Muscle of back (tissue), 11 donors: Measurements from ENCODE around the gene TUFM. TPM values are rescaled to one million over a fixed set of nuclear protein-coding genes. Genes with fewer than 3 reads are reported as not detected.
"Not testable (repeated sequence)": the region's sequence is repeated elsewhere in the genome, so short reads cannot be mapped to it uniquely, and the experiment has no call there.

Experiments
- DNase-seq, 3 donors: peaks; one replicate each; pipeline versions ENCODE4 v3.0.0 to v3.0.0-alpha.2; 2013
- polyA plus RNA-seq, 10 donors: library from polyadenylated mRNA; unstranded; fragments of 120-200 nt; gene quantifications; one replicate each; pipeline ENCODE4 v1.2.1, GENCODE V29; 2013; ENCODE audit not compliant: insufficient read length in 10 of 10

TUFM gene
- polyA plus RNA-seq, 10 donors = 118 to 161 (median 148) TPM

DNA sequence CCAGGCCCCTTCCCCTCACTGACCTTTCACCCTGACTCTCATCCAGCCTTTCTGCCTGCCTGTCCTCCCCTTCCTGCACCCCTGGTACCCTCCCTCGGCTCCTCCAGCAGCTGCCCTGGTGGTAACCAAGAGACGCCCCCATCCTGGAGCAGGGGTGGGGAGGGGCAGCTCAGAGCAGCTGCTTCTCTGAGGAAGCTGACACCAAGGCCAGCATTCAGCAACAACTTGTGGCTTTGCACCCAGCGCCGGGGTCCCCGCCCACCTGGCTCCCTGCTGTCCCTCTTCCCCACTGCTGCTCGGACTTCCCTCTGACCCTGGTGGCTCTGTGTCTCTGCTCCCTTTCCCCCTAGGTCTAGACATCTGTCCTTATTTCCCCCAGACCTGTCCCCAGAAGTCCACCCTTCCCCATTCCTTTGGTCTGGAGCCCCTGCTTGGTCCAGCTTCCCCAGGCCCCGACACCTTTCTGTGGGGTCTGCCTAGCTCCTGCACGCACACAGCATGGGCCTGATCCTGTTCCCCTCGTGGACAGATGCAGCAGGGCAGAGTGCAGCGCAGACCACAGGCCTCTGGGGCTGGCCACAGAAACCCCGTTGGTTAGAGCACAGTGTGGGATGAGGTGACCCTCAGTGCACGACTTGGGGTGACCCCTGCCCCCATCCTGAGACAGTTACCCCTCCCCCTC is 31.0 kb upstream of the TUFM start:
- DNase-seq = peak in 2 of 3 donors; percentile 43 to 46

DNA sequence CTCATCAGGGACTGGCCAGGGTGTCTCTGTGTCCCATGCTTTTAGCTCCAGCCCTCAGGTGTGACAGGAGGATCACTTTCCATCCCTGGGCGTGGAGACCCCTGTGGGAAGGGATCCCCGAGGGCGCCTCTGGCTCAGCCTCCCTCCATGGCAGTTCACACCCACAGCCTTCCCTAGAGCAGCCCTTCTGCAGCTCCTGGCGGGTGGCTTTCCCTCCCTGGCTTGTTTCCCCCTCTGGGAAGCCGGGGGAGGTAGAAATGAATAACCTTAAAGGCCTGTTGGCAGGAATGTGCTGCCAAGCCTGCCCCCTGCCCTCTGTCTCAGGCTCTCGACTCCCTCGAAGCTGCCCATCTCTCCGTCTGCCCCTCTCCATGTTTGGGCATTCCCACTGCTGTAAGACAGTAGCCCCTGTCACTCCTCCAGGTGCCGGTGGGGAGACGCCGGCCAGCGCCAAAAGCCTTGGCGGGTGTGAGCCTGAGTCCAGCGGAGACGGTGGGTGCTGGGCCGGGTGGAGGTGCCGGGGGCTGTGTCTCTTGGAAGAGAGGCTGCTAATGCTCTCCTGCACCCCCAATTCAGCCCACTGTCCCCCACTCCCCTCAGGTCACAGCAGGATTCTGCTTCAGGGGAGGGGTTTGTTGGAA is 30.0 kb upstream of the TUFM start:
- no peak for DNase-seq

- DNase-seq = peak; percentile 62 to 76 (median 63)
Observed at GRCh38 chr16:28875134-28876018, 29.2 kb upstream of the TUFM start.

DNA sequence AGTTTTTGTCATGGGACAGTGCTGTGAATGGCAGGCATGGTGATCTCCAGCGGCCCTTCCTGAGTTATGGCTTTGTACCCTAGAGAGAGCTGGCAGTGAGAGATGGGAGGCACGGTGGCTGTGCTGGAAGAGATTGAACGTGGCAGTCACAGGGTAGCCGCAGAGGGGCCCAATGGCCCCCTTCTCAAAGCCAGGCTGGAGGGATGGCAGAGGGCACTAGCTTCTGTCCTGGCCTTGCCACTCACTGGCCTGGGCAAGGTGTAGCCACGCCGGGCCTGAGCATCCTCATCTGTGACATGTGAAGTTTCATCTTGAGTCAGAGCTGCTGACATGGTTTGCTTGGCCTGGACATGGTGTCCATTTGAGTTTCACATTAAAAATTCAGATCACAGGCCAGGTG is 28.3 kb upstream of the TUFM start:
- no peak for DNase-seq

DNA sequence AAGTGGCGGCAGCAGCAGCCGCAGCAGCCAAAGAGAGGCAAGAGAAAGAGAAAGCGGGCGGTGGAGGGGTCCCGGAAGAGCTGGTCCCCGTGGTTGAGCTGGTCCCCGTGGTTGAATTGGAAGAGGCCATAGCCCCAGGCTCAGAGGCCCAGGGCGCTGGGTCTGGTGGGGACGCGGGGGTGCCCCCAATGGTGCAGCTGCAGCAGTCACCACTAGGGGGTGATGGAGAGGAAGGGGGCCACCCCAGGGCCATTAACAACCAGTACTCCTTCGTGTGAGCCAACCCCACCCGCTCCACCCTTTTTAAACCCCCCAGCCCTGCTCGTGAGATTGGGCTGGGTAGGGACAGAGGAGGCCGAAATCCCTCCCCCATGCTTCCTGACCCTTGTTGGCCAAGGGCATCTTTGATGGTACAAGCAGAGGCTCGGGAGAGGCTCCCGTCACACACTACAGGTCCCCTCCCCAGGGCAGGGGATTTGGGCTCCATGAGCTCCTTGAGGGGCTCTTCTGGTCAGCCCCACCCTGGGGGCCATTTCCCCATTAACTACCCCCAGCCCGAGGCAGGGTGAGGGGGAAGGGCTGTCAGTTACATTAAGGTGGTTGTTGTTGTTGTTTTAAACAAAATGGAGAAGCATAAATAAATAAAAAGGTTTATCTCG is 27.5 kb upstream of the TUFM start:
- no peak for DNase-seq

- no peak for DNase-seq
Observed at GRCh38 chr16:28872952-28873351, 26.8 kb upstream of the TUFM start.

- no peak for DNase-seq
Observed at GRCh38 chr16:28869201-28869600, 23.1 kb upstream of the TUFM start.

DNA sequence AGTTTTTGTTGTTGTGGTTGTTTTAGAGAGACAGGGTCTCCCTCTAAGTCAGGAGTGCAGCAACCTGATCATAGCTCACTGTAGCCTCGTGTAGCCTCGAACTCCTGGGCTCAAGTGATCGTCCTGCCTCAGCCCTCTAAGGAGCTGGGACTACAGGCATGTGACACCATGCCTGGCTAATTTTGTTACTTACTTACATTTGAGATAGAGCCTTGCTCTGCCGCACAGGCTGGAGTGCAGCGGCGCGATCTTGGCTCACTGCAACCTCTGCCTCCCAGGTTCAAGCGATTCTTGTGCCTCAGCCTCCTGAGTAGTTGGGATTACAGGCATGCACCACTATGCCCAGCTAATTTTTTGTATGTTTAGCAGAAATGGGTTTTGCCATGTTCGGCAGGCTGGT is 21.5 kb upstream of the TUFM start:
- not testable (repeated sequence) for DNase-seq

DNA sequence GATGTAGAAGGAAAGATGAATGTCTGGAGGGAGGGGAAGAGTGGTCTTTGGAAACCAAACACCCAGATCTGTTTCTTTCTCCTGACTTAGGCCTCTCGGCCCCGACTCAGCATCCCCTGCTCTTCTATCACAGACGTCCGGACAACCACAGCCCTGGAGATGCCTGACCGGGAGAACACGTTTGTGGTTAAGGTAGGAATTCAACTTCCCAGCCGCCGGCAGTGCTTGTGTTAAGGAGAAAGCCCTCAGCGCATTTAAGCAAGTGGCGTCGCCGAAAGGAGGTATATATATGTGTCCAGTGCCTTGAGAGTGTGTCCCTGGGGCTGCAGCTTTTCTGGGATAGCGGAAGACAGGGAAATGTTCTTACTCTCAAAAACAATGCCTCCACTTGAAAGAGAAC is 21.1 kb upstream of the TUFM start:
- no peak for DNase-seq

DNA sequence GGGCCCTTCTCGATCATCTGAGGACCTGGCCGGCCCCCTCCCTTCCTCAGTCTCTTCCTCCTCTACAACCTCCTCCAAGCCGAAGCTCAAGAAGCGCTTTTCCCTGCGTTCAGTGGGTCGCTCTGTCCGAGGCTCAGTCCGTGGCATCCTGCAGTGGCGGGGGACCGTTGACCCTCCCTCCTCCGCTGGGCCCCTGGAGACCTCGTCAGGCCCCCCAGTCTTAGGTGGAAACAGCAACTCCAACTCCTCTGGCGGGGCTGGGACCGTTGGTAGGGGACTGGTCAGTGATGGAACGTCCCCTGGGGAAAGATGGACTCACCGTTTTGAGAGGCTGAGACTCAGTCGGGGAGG is 20.3 kb upstream of the TUFM start:
- DNase-seq = no peak

- DNase-seq = no peak
Observed at GRCh38 chr16:28865722-28866453, 19.7 kb upstream of the TUFM start.

DNA sequence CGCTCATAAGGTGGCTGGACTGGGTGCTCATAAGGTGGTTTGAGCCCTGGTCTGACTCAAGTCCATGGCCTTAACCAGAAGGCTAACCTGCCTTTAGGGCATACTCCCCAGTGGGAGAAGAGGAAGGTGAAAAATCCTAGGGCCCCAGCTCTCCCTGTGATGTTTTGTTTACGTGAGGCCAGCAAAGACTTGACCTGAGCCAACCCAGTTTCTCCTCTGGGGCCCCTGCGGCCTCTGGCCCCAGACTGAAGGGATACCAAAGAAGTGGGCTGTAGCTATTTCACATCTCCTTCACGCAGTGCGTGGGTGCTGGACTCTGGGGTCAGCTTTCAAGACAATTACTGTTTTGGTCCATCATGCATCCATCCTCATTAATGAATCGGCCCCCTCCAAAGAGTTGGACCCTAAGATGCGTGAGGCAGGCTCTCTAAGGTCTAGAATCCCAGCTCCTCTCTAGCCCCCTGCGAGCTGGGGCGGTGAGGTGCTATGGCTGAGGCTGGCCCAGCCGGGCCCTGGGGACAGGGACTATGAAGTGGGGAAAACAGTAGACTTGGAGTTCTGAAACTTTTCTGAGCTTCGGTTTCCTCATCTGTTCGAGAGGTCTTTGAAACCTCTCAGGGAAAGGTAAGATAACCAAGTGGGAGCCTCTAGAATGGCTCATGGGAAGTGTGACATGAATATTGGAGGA is 19.0 kb upstream of the TUFM start:
- DNase-seq = no peak

DNA sequence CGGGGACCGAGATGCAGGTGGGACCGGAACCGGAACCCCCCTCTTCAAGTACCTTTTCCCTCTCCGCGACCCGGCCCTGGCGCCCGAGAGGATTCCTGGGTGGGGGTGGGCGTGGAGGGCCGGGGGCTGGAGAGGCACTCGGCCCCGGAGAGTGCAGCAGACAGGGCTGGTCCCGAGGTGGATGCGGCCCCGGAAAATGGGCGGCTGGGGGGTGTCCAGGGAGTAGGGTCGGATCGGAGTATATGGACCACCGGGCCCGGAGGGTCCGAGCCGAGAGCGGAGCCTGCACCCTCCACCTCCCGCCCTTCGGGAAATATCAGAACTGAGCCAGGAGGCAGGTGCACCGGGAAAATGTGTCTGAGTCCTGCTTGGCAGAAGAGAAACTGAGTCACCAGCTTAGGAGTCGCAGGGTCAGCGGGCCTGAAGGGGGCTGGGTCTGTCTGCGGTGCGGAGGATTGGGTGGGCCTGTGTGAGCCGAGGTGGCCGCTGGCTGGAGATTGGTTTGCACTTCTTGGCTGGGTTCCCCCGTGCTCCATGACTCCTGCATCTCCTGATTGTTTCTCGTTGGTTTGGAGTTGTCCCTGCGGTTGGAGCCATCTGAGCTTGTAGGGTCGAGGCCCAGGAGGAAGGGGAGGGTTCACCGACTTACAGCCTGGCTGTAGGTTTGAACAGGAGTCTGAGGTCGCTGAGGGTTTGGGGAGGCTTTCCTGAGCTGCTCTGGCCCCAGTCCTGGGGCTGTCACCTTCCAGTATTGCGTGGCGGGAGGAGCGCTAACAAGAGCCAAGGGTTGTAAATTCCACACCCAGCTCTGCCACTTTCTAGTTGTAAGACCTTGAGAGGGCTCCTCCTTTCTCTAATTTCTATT is 18.0 kb upstream of the TUFM start:
- DNase-seq = peak in 2 of 3 donors; percentile 45 to 76

DNA sequence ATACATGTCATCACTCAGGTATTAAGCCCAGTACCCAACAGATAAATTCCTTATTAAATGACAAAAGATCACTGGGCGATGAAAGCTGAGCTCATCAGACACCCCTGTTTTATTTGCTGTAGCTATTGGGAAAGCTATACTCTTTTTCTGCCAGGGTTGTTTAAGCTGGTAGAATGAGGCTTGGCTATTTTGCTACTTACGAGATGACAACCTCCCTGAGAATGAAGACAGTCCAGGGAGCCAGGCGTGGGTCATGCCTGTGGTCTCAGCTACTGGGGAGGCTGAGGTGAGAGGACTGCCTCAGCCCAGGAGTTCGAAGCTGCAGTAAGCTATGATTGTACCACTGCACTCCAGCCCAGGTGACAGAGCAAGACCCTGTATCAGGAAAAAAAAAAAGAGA is 13.2 kb upstream of the TUFM start:
- no peak for DNase-seq

DNA sequence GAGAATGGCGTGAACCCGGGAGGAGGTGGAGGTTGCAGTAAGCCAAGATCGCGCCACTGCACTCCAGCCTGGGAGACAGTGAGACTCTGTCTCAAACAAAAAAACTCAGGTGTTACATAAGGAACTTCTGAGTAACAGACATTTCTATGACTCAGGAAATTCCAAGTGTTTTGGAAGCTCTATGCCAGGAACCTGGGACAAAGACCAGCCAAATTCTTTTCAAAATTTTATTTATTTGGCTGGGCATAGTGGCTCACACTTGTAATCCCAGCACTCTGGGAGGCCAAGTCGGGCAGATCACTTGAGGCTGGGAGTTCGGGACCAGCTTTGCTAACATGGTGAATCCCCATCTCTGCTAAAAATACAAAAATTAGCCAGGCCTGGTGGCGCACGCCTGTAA is 12.3 kb upstream of the TUFM start:
- DNase-seq = no peak

GRCh38 chr16:28846933-28847273 is 755 bp upstream of the TUFM start:
- DNase-seq = no peak

DNA sequence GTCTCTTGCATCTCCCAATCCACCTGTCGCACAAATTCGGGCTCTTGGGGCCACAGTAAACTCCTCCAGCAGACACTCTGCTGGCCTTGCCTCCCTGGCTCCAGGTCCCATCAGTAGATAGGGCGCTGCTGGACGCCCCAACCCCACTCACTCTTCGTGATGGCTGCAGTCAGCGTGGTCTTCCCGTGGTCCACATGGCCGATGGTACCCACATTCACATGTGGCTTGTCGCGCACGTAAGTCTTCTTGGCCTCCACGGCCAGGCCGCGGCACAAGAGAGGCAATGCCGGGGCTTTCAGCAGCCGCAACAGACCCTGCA is 428 bp downstream of the TUFM start:
- DNase-seq = no peak

GRCh38 chr16:28845293-28845692 is 855 bp downstream of the TUFM start:
- no peak for DNase-seq

DNA sequence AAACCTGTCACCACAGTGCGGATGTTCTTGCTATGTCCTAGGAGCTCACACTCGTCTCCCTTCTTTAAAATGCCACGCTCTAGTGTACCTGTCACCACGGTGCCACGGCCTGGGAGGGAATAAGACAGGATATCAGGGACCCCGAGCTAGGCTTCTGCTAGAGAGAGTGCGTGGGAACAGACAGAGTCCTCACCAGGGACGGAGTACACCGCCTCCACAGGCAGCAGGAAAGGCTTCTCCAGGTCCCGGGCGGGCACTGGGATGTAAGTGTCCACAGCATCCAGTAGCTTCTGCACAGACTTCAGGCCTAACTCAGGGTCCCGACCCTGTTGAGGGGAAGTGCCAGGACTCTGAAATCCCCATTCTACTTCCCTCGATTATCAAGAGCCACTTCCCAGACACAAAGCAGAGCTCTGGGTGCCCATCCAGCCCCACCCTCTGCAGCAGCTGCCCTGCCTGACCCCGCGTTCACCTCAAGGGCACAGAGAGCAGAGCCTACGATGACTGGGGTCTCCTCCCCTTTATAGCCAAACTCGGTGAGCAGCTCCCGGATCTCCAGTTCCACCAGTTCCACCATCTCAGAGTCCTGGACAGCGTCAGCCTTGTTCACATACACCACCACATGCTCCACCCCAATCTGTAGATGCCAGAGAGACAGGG is 1.8 kb downstream of the TUFM start:
- no peak for DNase-seq

DNA sequence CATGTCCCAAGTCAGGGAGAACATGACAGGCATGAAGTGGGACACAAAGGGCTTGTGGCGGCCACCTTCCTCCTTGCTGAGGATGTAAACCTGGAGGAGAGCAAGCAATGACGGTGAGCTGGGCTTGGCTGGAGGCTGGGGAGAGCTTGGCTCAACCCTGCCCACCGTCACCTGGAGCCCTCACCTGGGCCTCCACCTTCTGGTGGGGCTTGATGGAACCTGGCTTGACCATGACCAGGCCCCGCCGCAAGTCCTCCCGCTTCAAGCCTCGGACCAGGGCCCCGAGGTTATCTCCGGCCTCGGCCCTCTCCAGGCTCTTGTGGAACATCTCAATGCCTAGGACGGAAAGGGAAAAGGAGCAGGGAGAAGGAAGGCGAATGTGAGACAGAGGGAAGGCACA is 2.4 kb downstream of the TUFM start:
- DNase-seq = no peak
